Activated CD4-positive, alpha-beta memory T cell treated with anti-CD3 and anti-CD28 coated beads for 36 hours (primary cell): ENCODE results near the gene KCNA2. TPM values are rescaled to one million over a fixed set of nuclear protein-coding genes. Genes with fewer than 3 reads are reported as not detected.

ENCODE experiments used
- CTCF ChIA-PET: fragments of 350-600 bp; sonication (Branson Sonifier 250); formaldehyde crosslinking; loops from one replicate; lab custom pipeline; 2021; ENCODE audit warnings: antibody characterized with exemption, inconsistent platforms; lab: Charles Lee
- POLR2A ChIA-PET: fragments of 350-600 bp; sonication (Branson Sonifier 250); formaldehyde crosslinking; loops from one replicate; lab custom pipeline; 2021; ENCODE audit warnings: antibody characterized with exemption; lab: Charles Lee
- DNase-seq: peaks from one replicate; pipeline ENCODE4 v3.0.0-alpha.2; 2020
- H3K27ac Mint-ChIP-seq: one replicate; pipeline ENCODE4 v1.8.0; 2021; ENCODE audit warnings: mixed read lengths
- H3K27me3 Mint-ChIP-seq: one replicate; pipeline ENCODE4 v1.8.0; 2021; ENCODE audit warnings: mixed read lengths
- H3K36me3 Mint-ChIP-seq: one replicate; pipeline ENCODE4 v1.8.0; 2021; ENCODE audit warnings: mixed read lengths
- H3K4me1 Mint-ChIP-seq: one replicate; pipeline ENCODE4 v1.8.0; 2021; ENCODE audit warnings: low read depth, mixed read lengths
- H3K4me3 Mint-ChIP-seq: one replicate; pipeline ENCODE4 v1.8.0; 2021; ENCODE audit warnings: mild to moderate bottlenecking, mixed read lengths
- H3K9me3 Mint-ChIP-seq: one replicate; pipeline ENCODE4 v1.8.0; 2021; ENCODE audit warnings: mixed read lengths
- intact Hi-C: fragments of 100-400 bp; cut with micrococcal nuclease; formaldehyde crosslinking; loops from one replicate; pipeline ENCODE4 v1.15.1; 2023
- total RNA-seq, 2 experiments: library from RNA; stranded (reverse); gene quantifications; one replicate each; pipeline ENCODE4 v1.2.3, GENCODE V29; 2021

The KCNA2 gene
- under 1 TPM; 0.24 to 0.36 TPM for total RNA-seq

GRCh38 chr1:110605901-110606656 lies at the start of gene KCNA2:
Gene KCNA2, minus strand, starts transcription at chr1:110606358. Its CDS starts 1,576 bp downstream, at chr1:110604782.
- intact Hi-C loops: no loop called here
- Mint-ChIP-seq H3K4me3 (peak within 1 kb of the TSS; percentile 74), H3K27ac (no peak within 1 kb of the TSS), H3K36me3 (no peaks in the 10 kb centered on the region), H3K27me3 (peaks cover 44% of the 10 kb centered on the region), H3K4me1 (peaks cover 17% of the 10 kb centered on the region), H3K9me3 (no peaks in the 10 kb centered on the region)
- ChIA-PET CTCF (interaction anchor here (1.1 to 8.1 kb wide), 17 partner anchors 10 to 181 kb away, joined by 3 to 67 read pairs (median 5); no protein-coding TSS in a partner anchor), POLR2A (no interaction called here)
- no peak for DNase-seq

GRCh38 chr1:110650609-110651008 lies 44.5 kb upstream of the KCNA2 start:
- intact Hi-C loops: no loop called here
- no peak for DNase-seq
- Mint-ChIP-seq H3K9me3 (no peaks in the 10 kb centered on the region), H3K27me3 (no peaks in the 10 kb centered on the region), H3K4me1 (peaks cover 24% of the 10 kb centered on the region), H3K4me3 (no peak overlapping the region), H3K27ac (no peak overlapping the region), H3K36me3 (peaks cover 6% of the 10 kb centered on the region)
- POLR2A ChIA-PET: interaction anchor here (1.7 to 2.3 kb wide), 2 partner anchors 12 to 18 kb away, joined by 5 to 11 read pairs; no protein-coding TSS in a partner anchor
- CTCF ChIA-PET: interaction anchor here (1.4 to 9.7 kb wide), 3 partner anchors 18 to 32 kb away, joined by 5 to 98 read pairs (median 48); no protein-coding TSS in a partner anchor

GRCh38 chr1:110648417-110648816 lies 42.3 kb upstream of the KCNA2 start:
- Mint-ChIP-seq H3K27ac (no peak overlapping the region), H3K9me3 (no peaks in the 10 kb centered on the region), H3K36me3 (peaks cover 1% of the 10 kb centered on the region), H3K4me1 (peaks cover 31% of the 10 kb centered on the region), H3K27me3 (no peaks in the 10 kb centered on the region), H3K4me3 (no peak overlapping the region)
- ChIA-PET CTCF (interaction anchor here (0.6 to 9.7 kb wide), 13 partner anchors 10 to 664 kb away, joined by 3 to 98 read pairs (median 5); partner anchors contain the start of gene AHCYL1), POLR2A (interaction anchor here (1.1 to 6.5 kb wide), 7 partner anchors 9 to 227 kb away, joined by 3 to 92 read pairs (median 10); partner anchors contain the start of genes CD53 and KCNA3)
- DNase-seq: no peak
- intact Hi-C loops: loop anchor here (1.0 to 5.0 kb wide), 2 partner anchors 9 to 411 kb away; no protein-coding TSS in a partner anchor

- ChIA-PET CTCF (interaction anchor here (0.7 to 9.7 kb wide), 17 partner anchors 9 to 1140 kb away, joined by 3 to 98 read pairs (median 5); no protein-coding TSS in a partner anchor), POLR2A (interaction anchor here (1.1 to 6.5 kb wide), 10 partner anchors 9 to 228 kb away, joined by 3 to 92 read pairs (median 5); partner anchors contain the start of genes CD53 and KCNA3)
- Mint-ChIP-seq H3K36me3 (no peaks in the 10 kb centered on the region), H3K9me3 (no peaks in the 10 kb centered on the region), H3K4me3 (no peak overlapping the region), H3K4me1 (peaks cover 36% of the 10 kb centered on the region), H3K27me3 (no peaks in the 10 kb centered on the region), H3K27ac (no peak overlapping the region)
- intact Hi-C loops: loop anchor here (1.0 to 5.0 kb wide), 7 partner anchors 12 to 569 kb away; partner anchors contain the start of gene CD53
- no peak for DNase-seq
Measured at GRCh38 chr1:110647254-110647891, 41.2 kb upstream of the KCNA2 start.

GRCh38 chr1:110645821-110646735 lies 39.9 kb upstream of the KCNA2 start:
- Mint-ChIP-seq H3K4me3 (peak overlapping the region; percentile 1), H3K36me3 (peaks cover 1% of the 10 kb centered on the region), H3K27ac (peak overlapping the region; percentile 70), H3K27me3 (no peaks in the 10 kb centered on the region), H3K4me1 (peaks cover 42% of the 10 kb centered on the region), H3K9me3 (peaks cover 3% of the 10 kb centered on the region)
- DNase-seq: no peak
- intact Hi-C loops: loop anchor here (2.0 to 5.0 kb wide), 3 partner anchors 227 to 571 kb away; partner anchors contain the start of gene CD53
- POLR2A ChIA-PET: interaction anchor here (1.1 to 6.5 kb wide), 5 partner anchors 7 to 229 kb away, joined by 4 to 92 read pairs (median 10); partner anchors contain the start of gene KCNA3
- CTCF ChIA-PET: interaction anchor here (0.6 to 9.7 kb wide), 12 partner anchors 8 to 304 kb away, joined by 3 to 98 read pairs (median 5); no protein-coding TSS in a partner anchor

- Mint-ChIP-seq H3K27ac (no peak overlapping the region), H3K4me1 (peaks cover 41% of the 10 kb centered on the region), H3K4me3 (no peak overlapping the region), H3K27me3 (no peaks in the 10 kb centered on the region), H3K9me3 (peaks cover 3% of the 10 kb centered on the region), H3K36me3 (peaks cover 4% of the 10 kb centered on the region)
- CTCF ChIA-PET: interaction anchor here (0.7 to 9.7 kb wide), 8 partner anchors 7 to 138 kb away, joined by 3 to 98 read pairs (median 4); no protein-coding TSS in a partner anchor
- POLR2A ChIA-PET: interaction anchor here (1.1 to 6.5 kb wide), 3 partner anchors 11 to 26 kb away, joined by 4 to 92 read pairs (median 88); partner anchors contain the start of gene KCNA3
- no peak for DNase-seq
- intact Hi-C loops: loop anchor here (5.0 kb wide), 1 partner anchor 408 kb away; no protein-coding TSS in a partner anchor
Measured at GRCh38 chr1:110645211-110645610, 39.1 kb upstream of the KCNA2 start.

- POLR2A ChIA-PET: interaction anchor here (1.1 to 6.5 kb wide), 2 partner anchors 10 to 22 kb away, joined by 4 to 88 read pairs; no protein-coding TSS in a partner anchor
- intact Hi-C loops: no loop called here
- CTCF ChIA-PET: interaction anchor here (1.0 to 9.7 kb wide), 6 partner anchors 12 to 139 kb away, joined by 3 to 98 read pairs (median 7); no protein-coding TSS in a partner anchor
- no peak overlapping the region for H3K4me3 Mint-ChIP-seq
- peaks cover 4% of the 10 kb centered on the region for H3K36me3 Mint-ChIP-seq
- peaks cover 3% of the 10 kb centered on the region for H3K9me3 Mint-ChIP-seq
- no peak for DNase-seq
- peaks cover 53% of the 10 kb centered on the region for H3K4me1 Mint-ChIP-seq
- no peaks in the 10 kb centered on the region for H3K27me3 Mint-ChIP-seq
- H3K27ac Mint-ChIP-seq: no peak overlapping the region
Measured at GRCh38 chr1:110643879-110644472, 37.8 kb upstream of the KCNA2 start.

- intact Hi-C loops: loop anchor here (10.0 kb wide), 3 partner anchors 325 to 955 kb away; partner anchors contain the start of genes KCNC4 and LRIF1
- H3K9me3 Mint-ChIP-seq: peaks cover 3% of the 10 kb centered on the region
- CTCF ChIA-PET: interaction anchor here (1.1 to 3.6 kb wide), 2 partner anchors 126 to 140 kb away, joined by 3 to 21 read pairs; no protein-coding TSS in a partner anchor
- POLR2A ChIA-PET: interaction anchor here (1.0 to 3.2 kb wide), 3 partner anchors 8 to 32 kb away, joined by 3 to 11 read pairs (median 4); no protein-coding TSS in a partner anchor
- no peak overlapping the region for H3K4me3 Mint-ChIP-seq
- peaks cover 4% of the 10 kb centered on the region for H3K36me3 Mint-ChIP-seq
- peaks cover 87% of the 10 kb centered on the region for H3K4me1 Mint-ChIP-seq
- peak overlapping the region; percentile 15 for H3K27ac Mint-ChIP-seq
- no peaks in the 10 kb centered on the region for H3K27me3 Mint-ChIP-seq
- no peak for DNase-seq
Measured at GRCh38 chr1:110639724-110640386, 33.7 kb upstream of the KCNA2 start.

GRCh38 chr1:110638556-110638955 lies 32.4 kb upstream of the KCNA2 start:
- H3K9me3 Mint-ChIP-seq: peaks cover 3% of the 10 kb centered on the region
- CTCF ChIA-PET: interaction anchor here (1.0 to 3.6 kb wide), 5 partner anchors 9 to 142 kb away, joined by 3 to 21 read pairs (median 3); no protein-coding TSS in a partner anchor
- peaks cover 4% of the 10 kb centered on the region for H3K36me3 Mint-ChIP-seq
- H3K4me3 Mint-ChIP-seq: no peak overlapping the region
- POLR2A ChIA-PET: interaction anchor here (1.2 to 3.2 kb wide), 3 partner anchors 9 to 35 kb away, joined by 4 to 11 read pairs (median 10); no protein-coding TSS in a partner anchor
- H3K27me3 Mint-ChIP-seq: no peaks in the 10 kb centered on the region
- H3K27ac Mint-ChIP-seq: peak overlapping the region; percentile 9
- DNase-seq: no peak
- peaks cover 89% of the 10 kb centered on the region for H3K4me1 Mint-ChIP-seq
- intact Hi-C loops: loop anchor here (10.0 kb wide), 3 partner anchors 326 to 956 kb away; partner anchors contain the start of genes KCNC4 and LRIF1
